HFF-Myc (cell line): ENCODE results near the gene PRDM16.

Experiments
- DNase-seq: peaks from one replicate; pipeline ENCODE4 v3.0.0-alpha.2; 2011; ENCODE audit warnings: low read depth; ENCODE audit errors: extremely low read depth
- H3K4me3 ChIP-seq: replicated peaks from 2 replicates; pipeline ENCODE4 v1.5.1; 2011; ENCODE audit warnings: low read depth, mild to moderate bottlenecking, control low read depth, low read length
- CTCF ChIP-seq: IDR thresholded peaks from 2 replicates; pipeline ENCODE4 v1.5.1; 2012; ENCODE audit warnings: mild to moderate bottlenecking, low read depth, low read length, control low read depth; ENCODE audit errors: missing control alignments

PRDM16 gene

GRCh38 chr1:3463408-3463863 is 394.4 kb downstream of the PRDM16 start:
- DNase-seq = no peak
- TF ChIP-seq CTCF = no peak
- no peak overlapping the region for H3K4me3 ChIP-seq

GRCh38 chr1:3463891-3464648 is 395.1 kb downstream of the PRDM16 start:
- no peak for DNase-seq

GRCh38 chr1:3464649-3465025 is 395.6 kb downstream of the PRDM16 start:
- no peak for DNase-seq
- no peak for TF ChIP-seq CTCF
- H3K4me3 ChIP-seq = no peak overlapping the region

More at GRCh38 chr1:3463891-3464648, 395.1 kb downstream of the PRDM16 start:
- no peak overlapping the region for H3K4me3 ChIP-seq
- no peak for TF ChIP-seq CTCF

GRCh38 chr1:3465091-3465934 is 396.3 kb downstream of the PRDM16 start:
- DNase-seq = no peak
- TF ChIP-seq CTCF = no peak
- H3K4me3 ChIP-seq = no peak overlapping the region

- DNase-seq = no peak
- TF ChIP-seq CTCF = no peak
- no peak overlapping the region for H3K4me3 ChIP-seq
Observed at GRCh38 chr1:3465935-3466321, 396.9 kb downstream of the PRDM16 start.

GRCh38 chr1:3466366-3467075 is 397.5 kb downstream of the PRDM16 start:
- no peak overlapping the region for H3K4me3 ChIP-seq
- DNase-seq = no peak
- no peak for TF ChIP-seq CTCF
